B cell (primary cell): Measurements from ENCODE around the gene OR4K1. TPM values are rescaled to one million over a fixed set of nuclear protein-coding genes. Genes with fewer than 3 reads are reported as not detected.

Source experiments
- ATAC-seq: fragments of 200-7000 bp; cut with Tn5 transposase; one replicate; pipeline ENCODE4 v1.10.0; 2021; ENCODE audit warnings: low read depth, mild to moderate bottlenecking, moderate number of reproducible peaks, moderate library complexity
- CTCF ChIA-PET: fragments of 350-600 bp; sonication (Branson Sonifier 250); formaldehyde crosslinking; loops from one replicate; lab custom pipeline; 2021; ENCODE audit warnings: antibody characterized with exemption, inconsistent platforms; lab: Charles Lee
- POLR2A ChIA-PET: fragments of 350-600 bp; sonication (Branson Sonifier 250); formaldehyde crosslinking; loops from one replicate; lab custom pipeline; 2021; ENCODE audit warnings: antibody characterized with exemption; lab: Charles Lee
- DNase-seq: peaks from one replicate; pipeline ENCODE4 v3.0.0; 2013
- H2AFZ ChIP-seq: 2 replicates; pipeline ENCODE4 v1.6.1; 2012; ENCODE audit warnings: mild to moderate bottlenecking, low read depth, low read length; ENCODE audit not compliant: insufficient read depth, poor library complexity, severe bottlenecking
- H3K27ac ChIP-seq, 2 donors: 1 replicate in 1 of 2; 2 replicates in 1 of 2; pipeline ENCODE4 v1.5.1; 2012 to 2013; ENCODE audit warnings: low read length in 2 of 2, mild to moderate bottlenecking in 2 of 2, moderate library complexity in 1 of 2
- H3K27me3 ChIP-seq, 4 experiments: fragments of 200-600 bp in 1 of 4; sonication (generic) in 1 of 4; replicated peaks in 1 of 4; 1 replicate in 2 of 4; 2 replicates in 2 of 4; pipeline versions ENCODE4 v1.6.1 to v1.7.0; 2013 to 2016; ENCODE audit warnings: low read length in 3 of 4, mild to moderate bottlenecking in 2 of 4, mixed read lengths in 1 of 4, moderate library complexity in 1 of 4; ENCODE audit not compliant: insufficient read depth in 4 of 4, control insufficient read depth in 3 of 4; ENCODE audit errors: control extremely low read depth in 1 of 4
- H3K36me3 ChIP-seq, 2 experiments: replicated peaks in 1 of 2; 1 replicate in 1 of 2; 2 replicates in 1 of 2; pipeline versions ENCODE4 v1.6.1 to v1.7.1; 2013; ENCODE audit warnings: low read length in 1 of 2; ENCODE audit not compliant: insufficient read depth in 2 of 2, control insufficient read depth in 1 of 2; ENCODE audit errors: control extremely low read depth in 1 of 2, extremely low read depth in 1 of 2
- H3K4me1 ChIP-seq, 2 donors: fragments of 200-600 bp in 1 of 2; sonication (generic) in 1 of 2; 1 replicate in 1 of 2; 2 replicates in 1 of 2; pipeline versions ENCODE4 v1.5.1 to v1.6.1; 2013 to 2017; ENCODE audit warnings: low read length in 2 of 2; ENCODE audit not compliant: control insufficient read depth in 2 of 2, insufficient read depth in 2 of 2
- H3K4me2 ChIP-seq: replicated peaks from 2 replicates; pipeline ENCODE3; 2012; ENCODE audit warnings: mild to moderate bottlenecking, low read depth, low read length; ENCODE audit not compliant: poor library complexity, severe bottlenecking
- H3K4me3 ChIP-seq, 5 experiments: fragments of 200-600 bp in 1 of 5; sonication (generic) in 1 of 5; 1 replicate in 3 of 5; 2 replicates in 2 of 5; pipeline versions ENCODE4 v1.5.1 to v1.7.0; 2011 to 2016; ENCODE audit warnings: low read length in 4 of 5, mild to moderate bottlenecking in 4 of 5, low read depth in 2 of 5, control low read depth in 1 of 5, moderate library complexity in 1 of 5; ENCODE audit not compliant: insufficient read depth in 1 of 5; ENCODE audit errors: control extremely low read depth in 1 of 5, extremely low read depth in 1 of 5
- H3K79me2 ChIP-seq: fragments of 200-600 bp; sonication (generic); one replicate; pipeline ENCODE4 v1.6.0; 2016; ENCODE audit warnings: low read length; ENCODE audit not compliant: control insufficient read depth, insufficient read depth
- H3K9ac ChIP-seq: fragments of 200-600 bp; sonication (generic); 2 replicates; pipeline ENCODE4 v1.6.1; 2017; ENCODE audit warnings: mild to moderate bottlenecking, low read length, moderate library complexity
- H3K9me3 ChIP-seq, 3 donors: one replicate each; pipeline versions ENCODE4 v1.6.1 to v1.7.1; 2013; ENCODE audit warnings: low read length in 2 of 3; ENCODE audit not compliant: control insufficient read depth in 2 of 3, insufficient read depth in 1 of 3; ENCODE audit errors: control extremely low read depth in 1 of 3
- H4K20me1 ChIP-seq: 2 replicates; pipeline ENCODE4 v1.6.0; 2012; ENCODE audit warnings: mild to moderate bottlenecking, low read length; ENCODE audit not compliant: insufficient read depth, control insufficient read depth, poor library complexity, severe bottlenecking
- H3K27ac Mint-ChIP-seq: one replicate; pipeline ENCODE4 v1.8.0; 2021; ENCODE audit warnings: mixed read lengths
- H3K27me3 Mint-ChIP-seq: one replicate; pipeline ENCODE4 v1.8.0; 2021; ENCODE audit warnings: mixed read lengths
- H3K4me1 Mint-ChIP-seq: one replicate; pipeline ENCODE4 v1.8.0; 2021; ENCODE audit warnings: mixed read lengths
- H3K4me3 Mint-ChIP-seq: one replicate; pipeline ENCODE4 v1.8.0; 2021; ENCODE audit warnings: mixed read lengths
- H3K9me3 Mint-ChIP-seq: one replicate; pipeline ENCODE4 v1.8.0; 2022; ENCODE audit warnings: mixed read lengths; ENCODE audit not compliant: insufficient read depth
- EZH2 ChIP-seq: IDR thresholded peaks from 2 replicates; pipeline ENCODE4 v1.6.1; 2012; ENCODE audit warnings: borderline replicate concordance, low read depth, mild to moderate bottlenecking, moderate library complexity, low read length; ENCODE audit not compliant: insufficient read depth, poor library complexity, severe bottlenecking
- WGBS: methylation state at CpG from one replicate; pipeline ENCODE4 v1.1.5; 2013; ENCODE audit warnings: missing lambda C conversion rate; ENCODE audit not compliant: insufficient coverage; 5-methylcytosine and 5-hydroxymethylcytosine counted together
- intact Hi-C: fragments of 100-400 bp; cut with micrococcal nuclease; formaldehyde crosslinking; loops from one replicate; pipeline ENCODE4 v1.10.0; 2022
- polyA minus RNA-seq: library from RNA; depleted of rRNA, polyadenylated mRNA; stranded (reverse); fragments of >200 nt; gene quantifications from 2 replicates; pipeline ENCODE4 v1.2.3, GENCODE V29; 2012
- polyA plus RNA-seq: library from polyadenylated mRNA; depleted of rRNA; stranded (reverse); fragments of >200 nt; gene quantifications from 2 replicates; pipeline ENCODE4 v1.2.3, GENCODE V29; 2012
- total RNA-seq, 2 donors: library from RNA; stranded (reverse); fragments of 120-200 nt in 1 of 2; gene quantifications; 1 replicate in 1 of 2; 2 replicates in 1 of 2; pipeline versions ENCODE4 v1.2.3 to v1.2.4, GENCODE V29; 2013 to 2022
- TF ChIP-seq, protein P1 (sequence below): fragments of 200-600 bp; IDR thresholded peaks from one replicate; pipeline ENCODE4 v1.8.0; 2022; ENCODE audit warnings: antibody characterized with exemption, mild to moderate bottlenecking

OR4K1 gene
- total RNA-seq: not detected in 2 replicates
- total RNA-seq (2013): not detected
- not detected in 2 replicates for polyA plus RNA-seq
- polyA minus RNA-seq: not detected in 2 replicates

- ATAC-seq (no peak), DNase-seq (no peak)
- Histone ChIP-seq H3K9ac (no peak within 1 kb of the TSS), H3K27me3 (no peaks in the 10 kb centered on the region), H3K36me3 (no peaks in the 10 kb centered on the region), H3K4me3 (no peak within 1 kb of the TSS), H3K4me2 (no peak within 1 kb of the TSS), H3K9me3 (peaks cover 0 to 3% (median 0%) of the 10 kb centered on the region in 3 donors), H4K20me1 (no peaks in the 10 kb centered on the region), H2AFZ (no peak within 1 kb of the TSS), H3K4me1 (no peaks in the 10 kb centered on the region), H3K79me2 (no peaks in the 10 kb centered on the region), H3K27ac (no peak within 1 kb of the TSS)
- no CpG with 5 or more reads among the region's 3 CpGs for WGBS
- H3K27me3 Mint-ChIP-seq: no peaks in the 10 kb centered on the region
- ChIA-PET POLR2A (no interaction called here), CTCF (no interaction called here)
- H3K27ac Mint-ChIP-seq: no peak within 1 kb of the TSS
- no peaks in the 10 kb centered on the region for H3K9me3 Mint-ChIP-seq
- no peak within 1 kb of the TSS for H3K4me3 Mint-ChIP-seq
- no peak for TF ChIP-seq EZH2
- TF ChIP-seq, protein P1, sequence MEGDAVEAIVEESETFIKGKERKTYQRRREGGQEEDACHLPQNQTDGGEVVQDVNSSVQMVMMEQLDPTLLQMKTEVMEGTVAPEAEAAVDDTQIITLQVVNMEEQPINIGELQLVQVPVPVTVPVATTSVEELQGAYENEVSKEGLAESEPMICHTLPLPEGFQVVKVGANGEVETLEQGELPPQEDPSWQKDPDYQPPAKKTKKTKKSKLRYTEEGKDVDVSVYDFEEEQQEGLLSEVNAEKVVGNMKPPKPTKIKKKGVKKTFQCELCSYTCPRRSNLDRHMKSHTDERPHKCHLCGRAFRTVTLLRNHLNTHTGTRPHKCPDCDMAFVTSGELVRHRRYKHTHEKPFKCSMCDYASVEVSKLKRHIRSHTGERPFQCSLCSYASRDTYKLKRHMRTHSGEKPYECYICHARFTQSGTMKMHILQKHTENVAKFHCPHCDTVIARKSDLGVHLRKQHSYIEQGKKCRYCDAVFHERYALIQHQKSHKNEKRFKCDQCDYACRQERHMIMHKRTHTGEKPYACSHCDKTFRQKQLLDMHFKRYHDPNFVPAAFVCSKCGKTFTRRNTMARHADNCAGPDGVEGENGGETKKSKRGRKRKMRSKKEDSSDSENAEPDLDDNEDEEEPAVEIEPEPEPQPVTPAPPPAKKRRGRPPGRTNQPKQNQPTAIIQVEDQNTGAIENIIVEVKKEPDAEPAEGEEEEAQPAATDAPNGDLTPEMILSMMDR: no peak
- intact Hi-C loops: no loop called here
- H3K4me1 Mint-ChIP-seq: no peaks in the 10 kb centered on the region
Measured at GRCh38 chr14:19930617-19931016, at the start of gene OR4K1. TSS of gene OR4K1 (plus strand) at chr14:19930917. CDS start at chr14:19935667, 4,750 bp downstream.

- Mint-ChIP-seq H3K4me1 (no peaks in the 10 kb centered on the region), H3K9me3 (peaks cover 12% of the 10 kb centered on the region), H3K4me3 (no peak overlapping the region), H3K27me3 (no peaks in the 10 kb centered on the region), H3K27ac (no peak overlapping the region)
- CTCF ChIA-PET: no interaction called here
- 63% methylated on average over 2 of the region's 2 CpGs for WGBS
- no peak overlapping the region for H3K9ac ChIP-seq
- no peak overlapping the region for H2AFZ ChIP-seq
- TF ChIP-seq EZH2: no peak
- TF ChIP-seq, protein P1: no peak
- H3K4me2 ChIP-seq: no peak overlapping the region
- no peak for ATAC-seq
- no peak overlapping the region for H3K27ac ChIP-seq
- H3K27me3 ChIP-seq: no peaks in the 10 kb centered on the region
- H3K79me2 ChIP-seq: no peaks in the 10 kb centered on the region
- intact Hi-C loops: no loop called here
- POLR2A ChIA-PET: no interaction called here
- peaks cover 1 to 38% (median 31%) of the 10 kb centered on the region in 3 donors for H3K9me3 ChIP-seq
- H3K4me3 ChIP-seq: no peak overlapping the region
- H3K4me1 ChIP-seq: no peaks in the 10 kb centered on the region
- H4K20me1 ChIP-seq: no peaks in the 10 kb centered on the region
- H3K36me3 ChIP-seq: no peaks in the 10 kb centered on the region
- DNase-seq: no peak
Measured at GRCh38 chr14:19895282-19895681, 35.4 kb upstream of the OR4K1 start.
